Measurements from ENCODE around the gene ST8SIA2. TPM values are rescaled to one million over a fixed set of nuclear protein-coding genes. Genes with fewer than 3 reads are reported as not detected.
A peak's percentile ranks its signal among the peaks of the same experiment; 100 is the strongest.

ST8SIA2 gene
- total RNA-seq, 4 donors from 2014 or later, result 0.27 to 0.79 TPM; not detected in 2

DNA sequence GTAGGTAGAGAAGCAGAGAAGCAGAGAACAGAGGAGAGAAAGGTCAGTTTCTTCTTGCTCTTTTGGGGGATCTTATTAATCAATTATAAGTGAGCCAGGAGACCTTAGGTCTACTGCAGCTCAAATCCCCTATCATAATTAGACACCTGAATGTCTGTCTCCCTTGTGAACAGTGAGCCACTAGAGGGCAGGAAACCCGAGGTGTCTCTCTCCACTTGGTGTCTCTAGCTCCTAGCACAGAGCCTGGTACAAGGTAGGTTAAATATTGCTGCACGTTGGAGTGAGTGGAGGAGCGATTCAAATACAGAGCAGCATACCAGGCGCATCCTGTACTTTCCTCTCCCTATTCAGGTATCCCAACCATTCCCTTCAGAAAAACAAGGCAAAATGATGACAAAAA lies 2.0 kb upstream of the ST8SIA2 start:
- DNase-seq, result no peak
- TF ChIP-seq POLR2AphosphoS5 (IDR thresholded peaks at IDR 0.05) (no peak), POLR2A (IDR thresholded peaks at IDR 0.05) (no peak), EP300 (IDR thresholded peaks at IDR 0.05; ENCODE audit: low read depth) (no peak)
- TF ChIP-seq, protein P1, sequence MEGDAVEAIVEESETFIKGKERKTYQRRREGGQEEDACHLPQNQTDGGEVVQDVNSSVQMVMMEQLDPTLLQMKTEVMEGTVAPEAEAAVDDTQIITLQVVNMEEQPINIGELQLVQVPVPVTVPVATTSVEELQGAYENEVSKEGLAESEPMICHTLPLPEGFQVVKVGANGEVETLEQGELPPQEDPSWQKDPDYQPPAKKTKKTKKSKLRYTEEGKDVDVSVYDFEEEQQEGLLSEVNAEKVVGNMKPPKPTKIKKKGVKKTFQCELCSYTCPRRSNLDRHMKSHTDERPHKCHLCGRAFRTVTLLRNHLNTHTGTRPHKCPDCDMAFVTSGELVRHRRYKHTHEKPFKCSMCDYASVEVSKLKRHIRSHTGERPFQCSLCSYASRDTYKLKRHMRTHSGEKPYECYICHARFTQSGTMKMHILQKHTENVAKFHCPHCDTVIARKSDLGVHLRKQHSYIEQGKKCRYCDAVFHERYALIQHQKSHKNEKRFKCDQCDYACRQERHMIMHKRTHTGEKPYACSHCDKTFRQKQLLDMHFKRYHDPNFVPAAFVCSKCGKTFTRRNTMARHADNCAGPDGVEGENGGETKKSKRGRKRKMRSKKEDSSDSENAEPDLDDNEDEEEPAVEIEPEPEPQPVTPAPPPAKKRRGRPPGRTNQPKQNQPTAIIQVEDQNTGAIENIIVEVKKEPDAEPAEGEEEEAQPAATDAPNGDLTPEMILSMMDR (IDR thresholded peaks at IDR 0.05), result peak in 2 of 5 experiments; percentile 9 to 24
- Histone ChIP-seq H3K27me3 (peaks cover 92% of the 10 kb centered on the region), H3K9me3 (no peaks in the 10 kb centered on the region), H3K27ac (no peak overlapping the region), H3K36me3 (no peaks in the 10 kb centered on the region), H3K4me1 (peaks cover 0 to 19% (median 15%) of the 10 kb centered on the region in 4 donors), H3K4me3 (no peak overlapping the region)
- in situ Hi-C loops (cut with MboI; ENCODE audit: low pct_ligation_motif_present in 1 of 4, low pct_unique_long_range_greater_than_20kb in 1 of 4, low sequenced_read_pairs in 3 of 4), result no loop called here
- intact Hi-C loops (cut with DNase I; ENCODE audit: low total_unique reads), result no loop called here
- 28 to 42% methylated on average over 4 of the region's 4 CpGs for WGBS, 2 donors (ENCODE audit: low coverage in 1 of 2)

DNA sequence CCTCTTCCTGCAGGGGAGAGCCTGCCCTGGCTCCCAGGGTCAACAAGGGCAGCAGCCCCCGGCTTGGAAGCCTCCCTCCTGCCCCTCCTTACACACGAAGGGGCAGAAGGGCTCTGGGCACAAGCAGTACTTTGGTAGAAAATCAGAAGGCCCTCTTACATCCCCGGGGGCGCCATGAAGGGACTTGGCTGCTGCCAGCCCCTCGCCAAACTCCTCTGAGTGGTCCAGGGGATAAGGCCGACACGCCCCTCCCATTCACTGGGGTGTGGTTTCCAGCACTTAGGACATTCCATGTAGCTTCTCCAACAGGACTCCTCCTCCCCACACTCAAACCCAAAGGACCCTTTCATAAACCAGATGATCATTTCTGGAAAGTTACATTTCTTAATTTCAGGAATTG lies 1.2 kb upstream of the ST8SIA2 start:
- no peak overlapping the region for H3K4me3 ChIP-seq
- in situ Hi-C loops (cut with MboI; ENCODE audit: low pct_ligation_motif_present in 1 of 4, low pct_unique_long_range_greater_than_20kb in 1 of 4, low sequenced_read_pairs in 3 of 4) (no loop called here), intact Hi-C loops (cut with DNase I; ENCODE audit: low total_unique reads) (no loop called here)
- peaks cover 0 to 19% (median 15%) of the 10 kb centered on the region in 4 donors for H3K4me1 ChIP-seq
- no peaks in the 10 kb centered on the region for H3K36me3 ChIP-seq
- 11% methylated on average over 7 of the region's 7 CpGs; no CpG with 5 or more reads in 1 of the 2 donors for WGBS, 2 donors (ENCODE audit: low coverage in 1 of 2)
- no peak for DNase-seq
- peaks cover 93% of the 10 kb centered on the region for H3K27me3 ChIP-seq
- TF ChIP-seq, protein P1 (IDR thresholded peaks at IDR 0.05), result no peak
- no peak for TF ChIP-seq EP300 (IDR thresholded peaks at IDR 0.05; ENCODE audit: low read depth)
- no peaks in the 10 kb centered on the region for H3K9me3 ChIP-seq
- no peak overlapping the region for H3K27ac ChIP-seq

DNA sequence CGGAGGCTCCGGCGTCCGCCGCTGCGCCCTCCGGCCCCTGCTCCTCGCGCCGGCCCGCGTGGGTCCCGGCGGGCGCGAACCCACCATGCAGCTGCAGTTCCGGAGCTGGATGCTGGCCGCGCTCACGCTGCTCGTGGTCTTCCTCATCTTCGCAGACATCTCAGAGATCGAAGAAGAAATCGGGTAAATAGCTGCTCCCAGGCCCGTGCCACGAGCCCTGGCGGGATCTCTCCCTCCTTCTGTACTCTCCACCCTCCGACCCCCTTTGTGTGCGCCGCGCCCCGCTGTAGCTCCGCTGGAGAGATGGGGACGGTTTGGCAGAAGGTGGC lies 263 bp downstream of the ST8SIA2 start:
- Histone ChIP-seq H3K27me3 (peaks cover 90% of the 10 kb centered on the region), H3K9me3 (no peaks in the 10 kb centered on the region), H3K4me3 (peak overlapping the region in 3 of 4 donors; percentile 11 to 41 (median 21)), H3K27ac (no peak overlapping the region), H3K4me1 (peaks cover 0 to 19% (median 15%) of the 10 kb centered on the region in 4 donors), H3K36me3 (no peaks in the 10 kb centered on the region)
- 4% methylated on average over 34 of the region's 34 CpGs; no CpG with 5 or more reads in 1 of the 2 donors for WGBS, 2 donors (ENCODE audit: low coverage in 1 of 2)
- in situ Hi-C loops (cut with MboI; ENCODE audit: low pct_ligation_motif_present in 1 of 4, low pct_unique_long_range_greater_than_20kb in 1 of 4, low sequenced_read_pairs in 3 of 4), result no loop called here
- no peak for DNase-seq
- TF ChIP-seq POLR2A (IDR thresholded peaks at IDR 0.05), result no peak
- TF ChIP-seq, protein P1 (IDR thresholded peaks at IDR 0.05), result no peak
- no peak for TF ChIP-seq EP300 (IDR thresholded peaks at IDR 0.05; ENCODE audit: low read depth)
- no peak for TF ChIP-seq POLR2AphosphoS5 (IDR thresholded peaks at IDR 0.05)
- intact Hi-C loops (cut with DNase I; ENCODE audit: low total_unique reads), result no loop called here

DNA sequence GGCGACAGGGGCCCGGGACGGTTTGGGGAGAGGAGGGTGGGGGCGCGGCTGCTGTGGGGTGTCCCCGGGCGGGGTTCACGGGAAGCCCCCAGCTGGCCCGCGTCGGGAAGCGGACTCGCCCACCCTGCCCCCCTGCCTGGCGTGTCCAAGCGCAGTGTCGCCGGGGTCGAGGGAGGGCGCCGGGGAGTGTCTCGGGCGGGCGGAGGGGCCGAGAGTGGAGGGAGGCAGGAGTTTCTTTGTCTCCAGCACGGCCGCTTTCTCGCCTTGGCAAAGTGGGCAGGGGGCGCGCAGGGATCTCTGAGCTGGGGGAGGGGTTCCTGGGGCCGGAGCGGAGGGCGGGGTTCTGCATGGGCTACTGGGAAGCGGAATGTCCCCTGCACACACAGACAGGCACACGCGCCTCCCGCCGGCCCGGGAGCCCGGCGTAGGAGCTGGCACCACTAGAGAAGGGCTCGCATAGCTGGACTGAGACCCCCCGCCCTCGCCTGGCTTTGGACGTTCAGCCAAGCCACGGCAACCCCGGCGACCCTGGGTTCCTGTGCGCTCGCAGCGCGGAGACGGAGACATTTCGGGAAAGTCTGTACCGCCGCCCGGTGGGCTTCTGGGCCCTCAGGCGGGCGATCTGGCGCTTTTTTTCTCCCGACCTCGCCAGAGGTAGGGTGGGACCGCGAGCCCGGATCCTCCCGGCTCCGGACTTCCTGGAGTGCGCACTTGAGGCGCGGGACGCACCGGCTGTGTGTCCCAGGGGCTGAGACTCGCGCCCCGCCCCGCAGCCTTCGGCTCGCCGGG lies 822 bp downstream of the ST8SIA2 start:
- Histone ChIP-seq H3K36me3 (no peaks in the 10 kb centered on the region), H3K4me1 (peaks cover 0 to 19% (median 15%) of the 10 kb centered on the region in 4 donors), H3K9me3 (no peaks in the 10 kb centered on the region), H3K27ac (no peak overlapping the region), H3K4me3 (peak overlapping the region in 3 of 4 donors; percentile 11 to 41 (median 21)), H3K27me3 (peaks cover 84% of the 10 kb centered on the region)
- DNase-seq, result no peak
- 3% methylated on average over 31 of the region's 78 CpGs; no CpG with 5 or more reads in 1 of the 2 donors for WGBS, 2 donors (ENCODE audit: low coverage in 1 of 2)
- in situ Hi-C loops (cut with MboI; ENCODE audit: low pct_ligation_motif_present in 1 of 4, low pct_unique_long_range_greater_than_20kb in 1 of 4, low sequenced_read_pairs in 3 of 4), result no loop called here
- TF ChIP-seq POLR2A (IDR thresholded peaks at IDR 0.05), result no peak
- TF ChIP-seq, protein P1 (IDR thresholded peaks at IDR 0.05), result no peak
- TF ChIP-seq EP300 (IDR thresholded peaks at IDR 0.05; ENCODE audit: low read depth), result no peak
- no peak for TF ChIP-seq POLR2AphosphoS5 (IDR thresholded peaks at IDR 0.05)
- intact Hi-C loops (cut with DNase I; ENCODE audit: low total_unique reads), result no loop called here

Data from transverse colon (tissue), 4 donors.